Activated gamma-delta T cell treated with anti-CD3 and anti-CD28 coated beads, Interleukin-2, amount 50 U/mL, for 16 hours (primary cell): ENCODE data around the gene WDR48.
"Not testable (repeated sequence)": the region's sequence is repeated elsewhere in the genome, so short reads cannot be mapped to it uniquely, and the experiment has no call there.

Experiments used
- DNase-seq: peaks from one replicate; pipeline ENCODE4 v3.0.0-alpha.2; 2020; ENCODE audit warnings: low read depth

Gene WDR48

GRCh38 chr3:39051649-39052561 is at the start of gene WDR48, which contains the start of gene SCN11A:
WDR48 (plus strand) TSS chr3:39052016; CDS start chr3:39052026, 10 bp downstream.
SCN11A (minus strand) TSS chr3:39051944; CDS start chr3:38950362, 101,582 bp downstream.
- DNase-seq: peak; percentile 88

GRCh38 chr3:39005295-39005694 is 46.5 kb upstream of the WDR48 start:
- no peak for DNase-seq

GRCh38 chr3:39011191-39011736 is 40.6 kb upstream of the WDR48 start:
- DNase-seq: no peak

- no peak for DNase-seq
These were observed 38.5 kb upstream of the WDR48 start for GRCh38 chr3:39013289-39013688.

- no peak for DNase-seq
These were observed 37.8 kb upstream of the WDR48 start for GRCh38 chr3:39013921-39014509.

- no peak for DNase-seq
These were observed 36.4 kb upstream of the WDR48 start for GRCh38 chr3:39015418-39015817.

- no peak for DNase-seq
These were observed 32.5 kb upstream of the WDR48 start for GRCh38 chr3:39019299-39019698.

- DNase-seq: no peak
These were observed 30.8 kb upstream of the WDR48 start for GRCh38 chr3:39021029-39021428.

- no peak for DNase-seq
These were observed 30.1 kb upstream of the WDR48 start for GRCh38 chr3:39021465-39022285.

GRCh38 chr3:39022286-39022630 is 29.6 kb upstream of the WDR48 start:
- no peak for DNase-seq

GRCh38 chr3:39024497-39024896 is 27.3 kb upstream of the WDR48 start:
- DNase-seq: no peak

- DNase-seq: no peak
These were observed 26.4 kb upstream of the WDR48 start for GRCh38 chr3:39025222-39025970.

GRCh38 chr3:39028546-39028945 is 23.3 kb upstream of the WDR48 start:
- no peak for DNase-seq

- DNase-seq: no peak
These were observed 22.3 kb upstream of the WDR48 start for GRCh38 chr3:39029556-39029955.

- DNase-seq: no peak
These were observed 13.7 kb upstream of the WDR48 start for GRCh38 chr3:39038165-39038564.

GRCh38 chr3:39050029-39050428 is 1.8 kb upstream of the WDR48 start:
- DNase-seq: no peak

- no peak for DNase-seq
These were observed 767 bp downstream of the WDR48 start for GRCh38 chr3:39052583-39052982.

GRCh38 chr3:39053696-39054095 is 1.9 kb downstream of the WDR48 start:
- DNase-seq: no peak

GRCh38 chr3:39056151-39056550 is 4.3 kb downstream of the WDR48 start:
- DNase-seq: no peak

GRCh38 chr3:39061228-39061627 is 9.4 kb downstream of the WDR48 start:
- DNase-seq: not testable (repeated sequence)

- no peak for DNase-seq
These were observed 10.4 kb downstream of the WDR48 start for GRCh38 chr3:39062180-39062579.

GRCh38 chr3:39063143-39063542 is 11.3 kb downstream of the WDR48 start:
- no peak for DNase-seq
